H9 (cell line): ENCODE measurements around the gene INTS13. TPM values are rescaled to one million over a fixed set of nuclear protein-coding genes. Genes with fewer than 3 reads are reported as not detected.

Experiments used
- DNase-seq: peaks from one replicate; pipeline ENCODE4 v3.0.0-alpha.2; 2017
- H2AFZ ChIP-seq: one replicate; pipeline ENCODE4 v1.6.1; 2013; ENCODE audit warnings: mild to moderate bottlenecking, low read length, control low read depth, moderate library complexity
- H2AK5ac ChIP-seq: 2 replicates; pipeline ENCODE4 v1.6.1; 2013; ENCODE audit warnings: low read length, control low read depth, mixed read lengths; ENCODE audit not compliant: insufficient read length
- H2BK120ac ChIP-seq: one replicate; pipeline ENCODE4 v1.6.1; 2013; ENCODE audit warnings: low read depth, mild to moderate bottlenecking, low read length, control low read depth, inconsistent platforms; ENCODE audit not compliant: poor library complexity, severe bottlenecking
- H2BK12ac ChIP-seq: 2 replicates; pipeline ENCODE4 v1.6.1; 2013; ENCODE audit warnings: low read length, control low read depth, mixed read lengths, low read depth; ENCODE audit not compliant: insufficient read length
- H2BK15ac ChIP-seq: 2 replicates; pipeline ENCODE4 v1.6.1; 2013; ENCODE audit warnings: low read depth, low read length, control low read depth
- H2BK20ac ChIP-seq: one replicate; pipeline ENCODE4 v1.6.1; 2013; ENCODE audit warnings: low read depth, mild to moderate bottlenecking, low read length, control low read depth, inconsistent platforms; ENCODE audit not compliant: poor library complexity, severe bottlenecking
- H2BK5ac ChIP-seq: 2 replicates; pipeline ENCODE4 v1.6.1; 2013; ENCODE audit warnings: low read length, control low read depth, mixed read lengths; ENCODE audit not compliant: insufficient read length
- H3K14ac ChIP-seq: 2 replicates; pipeline ENCODE4 v1.6.1; 2013; ENCODE audit warnings: low read length, control low read depth; ENCODE audit not compliant: insufficient read depth
- H3K18ac ChIP-seq: 2 replicates; pipeline ENCODE4 v1.6.1; 2013; ENCODE audit warnings: low read depth, mild to moderate bottlenecking, mixed read lengths, low read length, control low read depth; ENCODE audit not compliant: insufficient read length
- H3K23ac ChIP-seq: 2 replicates; pipeline ENCODE4 v1.6.1; 2013; ENCODE audit warnings: low read length, control low read depth, mixed read lengths, low read depth; ENCODE audit not compliant: insufficient read length
- H3K23me2 ChIP-seq: 2 replicates; pipeline ENCODE4 v1.6.1; 2013; ENCODE audit warnings: low read depth, mild to moderate bottlenecking, mixed read lengths, low read length, control low read depth; ENCODE audit not compliant: insufficient read length, poor library complexity, severe bottlenecking
- H3K27ac ChIP-seq: 2 replicates; pipeline ENCODE4 v1.5.1; 2013; ENCODE audit warnings: low read length, control low read depth, mixed read lengths, low read depth; ENCODE audit not compliant: insufficient read length
- H3K27me3 ChIP-seq: 2 replicates; pipeline ENCODE4 v1.6.1; 2013; ENCODE audit warnings: low read length, control low read depth, inconsistent platforms; ENCODE audit not compliant: insufficient read depth
- H3K4ac ChIP-seq: 2 replicates; pipeline ENCODE4 v1.6.1; 2013; ENCODE audit warnings: low read depth, mild to moderate bottlenecking, control low read depth, inconsistent platforms, low read length, moderate library complexity
- H3K4me1 ChIP-seq: 2 replicates; pipeline ENCODE4 v1.6.1; 2013; ENCODE audit warnings: low read length, control low read depth, inconsistent platforms; ENCODE audit not compliant: insufficient read depth
- H3K4me2 ChIP-seq: 2 replicates; pipeline ENCODE4 v1.6.1; 2013; ENCODE audit warnings: low read length, control low read depth, mixed read lengths; ENCODE audit not compliant: insufficient read length, insufficient read depth
- H3K56ac ChIP-seq: 2 replicates; pipeline ENCODE4 v1.6.1; 2013; ENCODE audit warnings: low read depth, mild to moderate bottlenecking, mixed read lengths, low read length, control low read depth; ENCODE audit not compliant: insufficient read length
- H3K79me1 ChIP-seq: 2 replicates; pipeline ENCODE4 v1.6.1; 2013; ENCODE audit warnings: low read depth, mild to moderate bottlenecking, moderate library complexity, low read length, control low read depth, inconsistent platforms; ENCODE audit not compliant: insufficient read depth, poor library complexity, severe bottlenecking
- H3K79me2 ChIP-seq: 2 replicates; pipeline ENCODE4 v1.6.1; 2013; ENCODE audit warnings: low read length, control low read depth, inconsistent platforms; ENCODE audit not compliant: insufficient read depth
- H3K9ac ChIP-seq: 2 replicates; pipeline ENCODE4 v1.6.1; 2013; ENCODE audit warnings: low read length, control low read depth, mixed read lengths; ENCODE audit not compliant: insufficient read length; ENCODE audit errors: extremely low read depth
- H3K9me3 ChIP-seq: one replicate; pipeline ENCODE4 v1.6.1; 2013; ENCODE audit warnings: low read depth, low read length, inconsistent platforms; ENCODE audit not compliant: control insufficient read depth
- H3T11ph ChIP-seq: one replicate; pipeline ENCODE4 v1.6.1; 2013; ENCODE audit warnings: mild to moderate bottlenecking, low read length, control low read depth, inconsistent platforms
- H4K20me1 ChIP-seq: one replicate; pipeline ENCODE4 v1.6.1; 2013; ENCODE audit not compliant: control insufficient read depth, insufficient read length, insufficient read depth
- H4K5ac ChIP-seq: 2 replicates; pipeline ENCODE4 v1.6.1; 2013; ENCODE audit warnings: low read depth, mild to moderate bottlenecking, mixed read lengths, low read length, control low read depth; ENCODE audit not compliant: insufficient read length
- H4K8ac ChIP-seq: replicated peaks from 2 replicates; pipeline ENCODE4 v1.6.1; 2013; ENCODE audit warnings: low read length, control low read depth, mixed read lengths, low read depth; ENCODE audit not compliant: insufficient read length
- H4K91ac ChIP-seq: 2 replicates; pipeline ENCODE4 v1.6.1; 2013; ENCODE audit warnings: low read depth, mild to moderate bottlenecking, moderate library complexity, mixed read lengths, low read length, control low read depth; ENCODE audit not compliant: insufficient read length
- H3K27ac Mint-ChIP-seq, 3 experiments: 2 replicates in 2 of 3; 3 replicates in 1 of 3; pipeline ENCODE4 v1.8.0; 2020 to 2021; ENCODE audit warnings: mixed read lengths in 3 of 3, mild to moderate bottlenecking in 1 of 3, moderate library complexity in 1 of 3
- H3K27me3 Mint-ChIP-seq: 2 replicates; pipeline ENCODE4 v1.8.0; 2021; ENCODE audit warnings: low read depth, mild to moderate bottlenecking, moderate library complexity, mixed read lengths
- H3K36me3 Mint-ChIP-seq, 3 experiments: 2 replicates in 2 of 3; 3 replicates in 1 of 3; pipeline ENCODE4 v1.8.0; 2020 to 2021; ENCODE audit warnings: low read depth in 3 of 3, mixed read lengths in 3 of 3; ENCODE audit not compliant: insufficient read depth in 1 of 3
- H3K4me1 Mint-ChIP-seq, 2 experiments: 2 replicates each; pipeline ENCODE4 v1.8.0; 2020; ENCODE audit warnings: mixed read lengths in 2 of 2
- H3K4me3 Mint-ChIP-seq, 2 experiments: 2 replicates in 1 of 2; 3 replicates in 1 of 2; pipeline ENCODE4 v1.8.0; 2020 to 2021; ENCODE audit warnings: mild to moderate bottlenecking in 2 of 2, mixed read lengths in 2 of 2, moderate library complexity in 1 of 2
- H3K9me3 Mint-ChIP-seq, 2 experiments: 2 replicates in 1 of 2; 3 replicates in 1 of 2; pipeline ENCODE4 v1.8.0; 2020; ENCODE audit warnings: mild to moderate bottlenecking in 2 of 2, mixed read lengths in 2 of 2, moderate library complexity in 1 of 2
- CTCF ChIP-seq: fragments of 200-600 bp; sonication (generic); conservative IDR thresholded peaks from 3 replicates; pipeline ENCODE4 v1.8.0; 2021; ENCODE audit warnings: antibody characterized with exemption, mild to moderate bottlenecking
- whole genome bisulfite sequencing: extraction: QIAGEN DNeasy Blood & Tissue Kit; methylation state at CpG from one replicate; pipeline ENCODE4 v1.1.7; 2013; ENCODE audit warnings: missing lambda C conversion rate, low lambda C conversion rate, mixed read lengths; ENCODE audit not compliant: insufficient read length; ENCODE audit errors: extremely low coverage; 5-methylcytosine and 5-hydroxymethylcytosine counted together
- total RNA-seq: library from RNA; stranded (reverse); gene quantifications from 2 replicates; pipeline ENCODE4 v1.2.1, GENCODE V29; 2021

The INTS13 gene
- total RNA-seq, 1 experiment from 2014 or later = 39.1 TPM

GRCh38 chr12:26880625-26881024 lies 57.2 kb downstream of the INTS13 start:
- Histone ChIP-seq H2AFZ (no peak overlapping the region), H2BK20ac (no peak overlapping the region), H3K18ac (no peak overlapping the region), H3K14ac (no peak overlapping the region), H3K27me3 (no peaks in the 10 kb centered on the region), H3K27ac (no peak overlapping the region), H3K23me2 (no peaks in the 10 kb centered on the region), H2BK120ac (no peak overlapping the region), H2BK15ac (no peak overlapping the region), H3K23ac (no peak overlapping the region), H3K9ac (no peak overlapping the region), H4K91ac (no peak overlapping the region), H4K8ac (no peak overlapping the region), H3K79me1 (no peaks in the 10 kb centered on the region), H2BK12ac (no peak overlapping the region), H3K9me3 (no peaks in the 10 kb centered on the region), H3K4ac (no peak overlapping the region), H3K56ac (no peak overlapping the region), H3K4me2 (no peak overlapping the region), H3K4me1 (no peaks in the 10 kb centered on the region), H2AK5ac (no peak overlapping the region), H2BK5ac (no peak overlapping the region), H4K20me1 (no peaks in the 10 kb centered on the region), H4K5ac (no peak overlapping the region), H3K79me2 (no peaks in the 10 kb centered on the region), H3T11ph (no peak overlapping the region)
- no peak for DNase-seq
- no peak for TF ChIP-seq CTCF
- Mint-ChIP-seq H3K27ac (no peak overlapping the region), H3K4me3 (no peak overlapping the region), H3K36me3 (peaks cover 0 to 13% (median 7%) of the 10 kb centered on the region in 3 experiments; a peak in 3 of 7 replicates), H3K9me3 (peaks cover 12% of the 10 kb centered on the region in 2 experiments), H3K4me1 (0 out of 4 replicates have a peak, but pooled peaks cover 2 to 3% of the 10 kb centered on the region in 2 experiments), H3K27me3 (peaks cover 7% of the 10 kb centered on the region)
- WGBS = no CpG with 5 or more reads among the region's 2 CpGs
